Measurements from ENCODE around the gene SLC40A1.

DNA sequence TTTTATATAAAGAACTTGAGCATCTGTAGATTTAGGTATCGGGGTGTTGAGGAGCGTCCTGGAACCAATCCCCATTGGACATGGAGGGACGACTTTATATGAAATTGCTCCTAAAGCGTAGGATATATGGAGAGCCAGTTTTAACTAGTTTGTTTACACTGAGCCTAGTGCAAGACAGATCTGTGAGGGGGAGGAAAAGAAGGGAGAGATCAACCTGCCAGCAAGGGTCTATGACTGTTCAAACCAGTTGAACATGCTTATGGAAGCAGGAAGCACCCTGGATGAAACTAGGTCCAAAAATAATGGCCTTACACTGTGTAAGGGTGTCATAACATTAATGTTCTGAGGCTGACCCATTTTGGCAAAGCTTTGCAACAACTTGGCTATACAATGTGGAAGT, 34.0 kb upstream of the SLC40A1 start:
- no peak for TF ChIP-seq POLR2A (IDR thresholded peaks at IDR 0.05)
- TF ChIP-seq, protein P1, sequence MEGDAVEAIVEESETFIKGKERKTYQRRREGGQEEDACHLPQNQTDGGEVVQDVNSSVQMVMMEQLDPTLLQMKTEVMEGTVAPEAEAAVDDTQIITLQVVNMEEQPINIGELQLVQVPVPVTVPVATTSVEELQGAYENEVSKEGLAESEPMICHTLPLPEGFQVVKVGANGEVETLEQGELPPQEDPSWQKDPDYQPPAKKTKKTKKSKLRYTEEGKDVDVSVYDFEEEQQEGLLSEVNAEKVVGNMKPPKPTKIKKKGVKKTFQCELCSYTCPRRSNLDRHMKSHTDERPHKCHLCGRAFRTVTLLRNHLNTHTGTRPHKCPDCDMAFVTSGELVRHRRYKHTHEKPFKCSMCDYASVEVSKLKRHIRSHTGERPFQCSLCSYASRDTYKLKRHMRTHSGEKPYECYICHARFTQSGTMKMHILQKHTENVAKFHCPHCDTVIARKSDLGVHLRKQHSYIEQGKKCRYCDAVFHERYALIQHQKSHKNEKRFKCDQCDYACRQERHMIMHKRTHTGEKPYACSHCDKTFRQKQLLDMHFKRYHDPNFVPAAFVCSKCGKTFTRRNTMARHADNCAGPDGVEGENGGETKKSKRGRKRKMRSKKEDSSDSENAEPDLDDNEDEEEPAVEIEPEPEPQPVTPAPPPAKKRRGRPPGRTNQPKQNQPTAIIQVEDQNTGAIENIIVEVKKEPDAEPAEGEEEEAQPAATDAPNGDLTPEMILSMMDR (IDR thresholded peaks at IDR 0.05), result no peak
